Measurements from ENCODE around the gene ZNRF2. TPM values are rescaled to one million over a fixed set of nuclear protein-coding genes. Genes with fewer than 3 reads are reported as not detected.

ZNRF2 gene
- total and polyA plus RNA-seq, 2 of the 13 experiments (the other 11 are each of a cell fraction or from before 2014, with no cell fraction given): 3.5 to 7.7 TPM

DNA sequence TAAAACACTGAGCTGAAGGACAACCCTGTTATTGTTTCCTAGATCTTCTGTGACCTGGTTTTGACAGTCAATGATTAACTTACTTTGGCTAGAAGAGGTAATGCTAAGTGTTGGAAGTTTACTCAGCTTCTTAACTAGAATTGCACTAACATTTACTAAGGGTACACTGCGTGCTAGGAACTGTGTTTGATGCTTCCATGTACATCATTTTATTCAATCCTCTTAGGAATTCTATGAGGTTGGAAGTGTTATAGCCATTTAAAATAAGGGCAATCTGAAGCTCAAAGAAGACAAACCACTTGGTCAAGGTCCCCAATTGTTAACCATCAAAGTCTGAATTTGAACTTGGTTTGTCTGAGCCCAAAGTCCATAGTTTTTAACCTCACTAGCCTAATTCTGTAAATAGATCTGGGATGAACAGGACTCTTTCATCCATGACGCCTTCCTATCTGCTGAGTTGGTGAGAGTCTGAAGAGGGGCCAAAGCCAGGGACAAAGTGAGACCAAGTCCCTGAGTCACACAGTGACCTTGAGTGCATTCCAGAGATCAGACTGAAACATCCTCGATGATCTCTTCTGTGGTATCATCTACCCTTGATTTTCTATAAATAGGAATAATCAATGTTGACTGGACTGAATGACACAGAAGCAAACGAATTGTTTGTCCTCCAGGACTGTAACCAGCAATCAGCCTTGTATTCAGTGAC lies 29.2 kb upstream of the ZNRF2 start (continued):
- TF ChIP-seq CEBPG (CRISPR knock-in tag; IDR thresholded peaks at IDR 0.05): peak; percentile 40
- TF ChIP-seq ZSCAN29 (CRISPR knock-in tag; conservative IDR thresholded peaks at IDR 0.05): peak; percentile 57; the same call in 1 of the 2 replicates
- TF ChIP-seq GABPB1 (CRISPR knock-in tag; IDR thresholded peaks at IDR 0.05): no peak; the same call in 1 of the 2 replicates
- TF ChIP-seq MTF1 (CRISPR knock-in tag; IDR thresholded peaks at IDR 0.05): no peak
- no peak for TF ChIP-seq ZNF329 (CRISPR knock-in tag; IDR thresholded peaks at IDR 0.05; ENCODE audit: low read depth)
- TF ChIP-seq ZNF724P (CRISPR knock-in tag; IDR thresholded peaks at IDR 0.05; ENCODE audit: borderline replicate concordance): no peak
- TF ChIP-seq NFE2L2 (IDR thresholded peaks at IDR 0.05; ENCODE audit: low read length): 0 out of 2 replicates have a peak, but pooled peaks have one; percentile 40
- peak; percentile 61; the same call in 1 of the 2 replicates for TF ChIP-seq HDAC1 (CRISPR knock-in tag; IDR thresholded peaks at IDR 0.05)
- peak; percentile 65; the same call in 1 of the 2 replicates for TF ChIP-seq CCDC6 (CRISPR knock-in tag; IDR thresholded peaks at IDR 0.05)
- no peak for TF ChIP-seq ZNF674 (CRISPR knock-in tag; IDR thresholded peaks at IDR 0.05; ENCODE audit: low read depth)
- TF ChIP-seq KMT2A (CRISPR knock-in tag; IDR thresholded peaks at IDR 0.05): no peak
- TF ChIP-seq, protein P1, sequence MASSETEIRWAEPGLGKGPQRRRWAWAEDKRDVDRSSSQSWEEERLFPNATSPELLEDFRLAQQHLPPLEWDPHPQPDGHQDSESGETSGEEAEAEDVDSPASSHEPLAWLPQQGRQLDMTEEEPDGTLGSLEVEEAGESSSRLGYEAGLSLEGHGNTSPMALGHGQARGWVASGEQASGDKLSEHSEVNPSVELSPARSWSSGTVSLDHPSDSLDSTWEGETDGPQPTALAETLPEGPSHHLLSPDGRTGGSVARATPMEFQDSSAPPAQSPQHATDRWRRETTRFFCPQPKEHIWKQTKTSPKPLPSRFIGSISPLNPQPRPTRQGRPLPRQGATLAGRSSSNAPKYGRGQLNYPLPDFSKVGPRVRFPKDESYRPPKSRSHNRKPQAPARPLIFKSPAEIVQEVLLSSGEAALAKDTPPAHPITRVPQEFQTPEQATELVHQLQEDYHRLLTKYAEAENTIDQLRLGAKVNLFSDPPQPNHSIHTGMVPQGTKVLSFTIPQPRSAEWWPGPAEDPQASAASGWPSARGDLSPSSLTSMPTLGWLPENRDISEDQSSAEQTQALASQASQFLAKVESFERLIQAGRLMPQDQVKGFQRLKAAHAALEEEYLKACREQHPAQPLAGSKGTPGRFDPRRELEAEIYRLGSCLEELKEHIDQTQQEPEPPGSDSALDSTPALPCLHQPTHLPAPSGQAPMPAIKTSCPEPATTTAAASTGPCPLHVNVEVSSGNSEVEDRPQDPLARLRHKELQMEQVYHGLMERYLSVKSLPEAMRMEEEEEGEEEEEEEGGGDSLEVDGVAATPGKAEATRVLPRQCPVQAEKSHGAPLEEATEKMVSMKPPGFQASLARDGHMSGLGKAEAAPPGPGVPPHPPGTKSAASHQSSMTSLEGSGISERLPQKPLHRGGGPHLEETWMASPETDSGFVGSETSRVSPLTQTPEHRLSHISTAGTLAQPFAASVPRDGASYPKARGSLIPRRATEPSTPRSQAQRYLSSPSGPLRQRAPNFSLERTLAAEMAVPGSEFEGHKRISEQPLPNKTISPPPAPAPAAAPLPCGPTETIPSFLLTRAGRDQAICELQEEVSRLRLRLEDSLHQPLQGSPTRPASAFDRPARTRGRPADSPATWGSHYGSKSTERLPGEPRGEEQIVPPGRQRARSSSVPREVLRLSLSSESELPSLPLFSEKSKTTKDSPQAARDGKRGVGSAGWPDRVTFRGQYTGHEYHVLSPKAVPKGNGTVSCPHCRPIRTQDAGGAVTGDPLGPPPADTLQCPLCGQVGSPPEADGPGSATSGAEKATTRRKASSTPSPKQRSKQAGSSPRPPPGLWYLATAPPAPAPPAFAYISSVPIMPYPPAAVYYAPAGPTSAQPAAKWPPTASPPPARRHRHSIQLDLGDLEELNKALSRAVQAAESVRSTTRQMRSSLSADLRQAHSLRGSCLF (CRISPR knock-in tag; IDR thresholded peaks at IDR 0.05; ENCODE audit: borderline replicate concordance): no peak
- TF ChIP-seq MED8 (CRISPR knock-in tag; IDR thresholded peaks at IDR 0.05; ENCODE audit: insufficient replicate concordance): no peak
- 0 out of 2 replicates have a peak, but pooled peaks have one; percentile 18 for TF ChIP-seq KMT2B (CRISPR knock-in tag; IDR thresholded peaks at IDR 0.05)
- no peak for TF ChIP-seq TEAD2 (CRISPR knock-in tag; IDR thresholded peaks at IDR 0.05)
- TF ChIP-seq ZNF10 (CRISPR knock-in tag; IDR thresholded peaks at IDR 0.05; ENCODE audit: borderline replicate concordance, low read depth): no peak
- TF ChIP-seq MIXL1 (CRISPR knock-in tag; IDR thresholded peaks at IDR 0.05): peak; percentile 9; the same call in 1 of the 2 replicates
- no peak; the same call in 1 of the 2 replicates for TF ChIP-seq KAT8 (CRISPR knock-in tag; IDR thresholded peaks at IDR 0.05)
- TF ChIP-seq, protein P2, sequence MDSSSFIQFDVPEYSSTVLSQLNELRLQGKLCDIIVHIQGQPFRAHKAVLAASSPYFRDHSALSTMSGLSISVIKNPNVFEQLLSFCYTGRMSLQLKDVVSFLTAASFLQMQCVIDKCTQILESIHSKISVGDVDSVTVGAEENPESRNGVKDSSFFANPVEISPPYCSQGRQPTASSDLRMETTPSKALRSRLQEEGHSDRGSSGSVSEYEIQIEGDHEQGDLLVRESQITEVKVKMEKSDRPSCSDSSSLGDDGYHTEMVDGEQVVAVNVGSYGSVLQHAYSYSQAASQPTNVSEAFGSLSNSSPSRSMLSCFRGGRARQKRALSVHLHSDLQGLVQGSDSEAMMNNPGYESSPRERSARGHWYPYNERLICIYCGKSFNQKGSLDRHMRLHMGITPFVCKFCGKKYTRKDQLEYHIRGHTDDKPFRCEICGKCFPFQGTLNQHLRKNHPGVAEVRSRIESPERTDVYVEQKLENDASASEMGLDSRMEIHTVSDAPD (CRISPR knock-in tag; IDR thresholded peaks at IDR 0.05): peak; percentile 25; the same call in 1 of the 2 replicates
- TF ChIP-seq SAFB2 (CRISPR knock-in tag; IDR thresholded peaks at IDR 0.05; ENCODE audit: borderline replicate concordance, low read depth): no peak
- no peak for TF ChIP-seq SIN3A (IDR thresholded peaks at IDR 0.05; ENCODE audit: borderline replicate concordance, low read depth, low read length)
- TF ChIP-seq TOE1 (CRISPR knock-in tag; IDR thresholded peaks at IDR 0.05): peak; percentile 66; the same call in 1 of the 2 replicates
- TF ChIP-seq ZNF263 (CRISPR knock-in tag; IDR thresholded peaks at IDR 0.05): 0 out of 2 replicates have a peak, but pooled peaks have one; percentile 45
- no peak for TF ChIP-seq RFX1 (IDR thresholded peaks at IDR 0.05)
- TF ChIP-seq PHB2 (IDR thresholded peaks at IDR 0.05; ENCODE audit: partially characterized antibody): no peak

Data from HepG2 (cell line).